GM10266 (cell line): ENCODE measurements around the gene MYH14.

ENCODE experiments used
- DNase-seq: peaks from one replicate; pipeline ENCODE4 v3.0.0; 2012; ENCODE audit errors: extremely low spot score
- TF ChIP-seq, protein P1 (sequence below): IDR thresholded peaks from 2 replicates; pipeline ENCODE4 v1.5.1; 2012; ENCODE audit warnings: mild to moderate bottlenecking, low read depth; ENCODE audit not compliant: control insufficient read depth, insufficient read depth; ENCODE audit errors: missing control alignments

Gene MYH14

DNA sequence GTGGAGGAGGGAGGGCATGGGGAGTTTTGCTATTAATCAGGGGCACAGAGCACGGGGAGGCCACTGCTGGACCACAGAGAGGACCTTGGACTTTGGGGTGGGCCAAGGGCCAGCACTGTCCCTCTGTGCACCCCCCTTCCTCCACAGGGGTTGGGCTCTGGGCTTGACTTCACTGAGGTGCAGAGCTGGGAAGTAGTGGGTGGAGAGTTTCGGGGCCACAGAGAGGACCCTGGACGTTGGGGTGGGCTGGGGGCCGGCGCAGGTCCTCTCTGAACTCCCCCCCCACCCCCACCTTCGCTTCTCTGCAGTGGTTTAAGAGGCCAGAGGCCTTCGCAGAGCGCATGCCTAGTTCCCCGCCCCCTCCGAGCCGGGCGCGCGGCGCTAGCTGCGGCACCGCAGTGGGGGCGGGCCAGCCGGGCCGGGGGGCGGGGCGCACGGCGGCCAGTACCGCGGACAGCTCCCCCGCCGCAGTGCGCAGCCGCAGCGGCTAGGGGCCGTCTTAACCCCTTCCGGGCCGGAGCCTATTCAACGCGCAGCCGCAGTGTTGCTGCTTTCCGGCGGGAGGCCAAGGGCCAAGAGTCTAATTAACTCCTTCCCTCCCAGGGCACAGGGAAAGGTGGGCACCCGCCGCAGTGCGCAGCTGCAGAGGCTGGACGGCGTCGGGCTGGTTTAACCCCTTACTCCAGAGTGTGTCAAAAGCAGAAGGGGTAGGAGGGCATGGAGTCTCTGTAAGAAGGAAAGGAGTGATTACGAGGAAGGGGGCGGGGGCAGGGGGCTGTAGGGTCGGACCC lies 122.1 kb downstream of the MYH14 start:
- peak; percentile 98 for DNase-seq
- TF ChIP-seq, protein P1, sequence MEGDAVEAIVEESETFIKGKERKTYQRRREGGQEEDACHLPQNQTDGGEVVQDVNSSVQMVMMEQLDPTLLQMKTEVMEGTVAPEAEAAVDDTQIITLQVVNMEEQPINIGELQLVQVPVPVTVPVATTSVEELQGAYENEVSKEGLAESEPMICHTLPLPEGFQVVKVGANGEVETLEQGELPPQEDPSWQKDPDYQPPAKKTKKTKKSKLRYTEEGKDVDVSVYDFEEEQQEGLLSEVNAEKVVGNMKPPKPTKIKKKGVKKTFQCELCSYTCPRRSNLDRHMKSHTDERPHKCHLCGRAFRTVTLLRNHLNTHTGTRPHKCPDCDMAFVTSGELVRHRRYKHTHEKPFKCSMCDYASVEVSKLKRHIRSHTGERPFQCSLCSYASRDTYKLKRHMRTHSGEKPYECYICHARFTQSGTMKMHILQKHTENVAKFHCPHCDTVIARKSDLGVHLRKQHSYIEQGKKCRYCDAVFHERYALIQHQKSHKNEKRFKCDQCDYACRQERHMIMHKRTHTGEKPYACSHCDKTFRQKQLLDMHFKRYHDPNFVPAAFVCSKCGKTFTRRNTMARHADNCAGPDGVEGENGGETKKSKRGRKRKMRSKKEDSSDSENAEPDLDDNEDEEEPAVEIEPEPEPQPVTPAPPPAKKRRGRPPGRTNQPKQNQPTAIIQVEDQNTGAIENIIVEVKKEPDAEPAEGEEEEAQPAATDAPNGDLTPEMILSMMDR, result no peak

DNA sequence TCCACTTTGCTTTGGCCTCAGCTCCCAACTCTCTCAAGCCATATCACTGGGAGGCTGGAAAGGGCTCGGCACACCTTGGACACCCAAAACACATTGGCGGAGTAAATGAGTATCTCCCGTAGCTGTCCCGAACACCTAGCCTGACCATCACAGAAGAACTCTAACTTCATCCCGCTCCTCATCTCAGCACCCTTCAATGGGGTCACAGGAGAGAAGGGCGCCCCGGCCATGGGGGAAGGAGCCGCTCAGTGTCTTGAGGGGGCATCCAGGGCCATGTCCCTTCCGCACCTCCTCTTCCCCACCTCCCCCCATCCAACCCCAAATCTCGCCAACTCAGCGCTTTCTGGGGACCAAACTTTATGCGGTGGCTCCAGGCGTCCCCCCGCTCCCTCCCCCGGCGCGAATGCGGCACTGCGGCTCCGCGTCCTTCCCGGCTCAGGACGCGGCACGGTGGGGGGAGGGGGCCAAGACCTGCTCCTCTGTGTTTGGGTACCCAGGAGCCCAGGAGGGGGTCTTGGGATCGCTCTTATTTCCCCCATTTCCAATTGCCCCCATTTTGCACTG lies 122.8 kb downstream of the MYH14 start:
- DNase-seq, result no peak
- TF ChIP-seq, protein P1, result no peak

DNA sequence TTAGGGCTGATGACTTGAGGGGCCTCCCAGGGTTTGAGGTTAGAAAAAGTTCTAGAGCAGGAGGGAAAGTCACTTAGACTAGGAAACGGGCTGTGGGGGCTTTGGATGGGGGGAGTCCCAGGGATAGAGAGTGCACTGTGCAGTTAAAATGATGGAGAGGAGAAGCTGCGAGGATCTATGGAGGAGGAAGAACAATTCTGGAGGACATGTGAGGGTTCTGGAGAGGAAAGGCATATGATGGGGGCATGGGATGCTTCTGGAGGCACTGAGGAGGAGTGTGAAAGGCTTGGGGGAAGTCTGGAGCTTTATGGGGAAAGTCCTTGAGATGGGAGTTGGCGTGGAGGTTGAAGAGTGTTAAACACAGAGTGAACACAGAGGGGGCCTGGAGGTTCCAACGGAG lies 123.6 kb downstream of the MYH14 start:
- TF ChIP-seq, protein P1, result no peak
- DNase-seq, result peak; percentile 14

DNA sequence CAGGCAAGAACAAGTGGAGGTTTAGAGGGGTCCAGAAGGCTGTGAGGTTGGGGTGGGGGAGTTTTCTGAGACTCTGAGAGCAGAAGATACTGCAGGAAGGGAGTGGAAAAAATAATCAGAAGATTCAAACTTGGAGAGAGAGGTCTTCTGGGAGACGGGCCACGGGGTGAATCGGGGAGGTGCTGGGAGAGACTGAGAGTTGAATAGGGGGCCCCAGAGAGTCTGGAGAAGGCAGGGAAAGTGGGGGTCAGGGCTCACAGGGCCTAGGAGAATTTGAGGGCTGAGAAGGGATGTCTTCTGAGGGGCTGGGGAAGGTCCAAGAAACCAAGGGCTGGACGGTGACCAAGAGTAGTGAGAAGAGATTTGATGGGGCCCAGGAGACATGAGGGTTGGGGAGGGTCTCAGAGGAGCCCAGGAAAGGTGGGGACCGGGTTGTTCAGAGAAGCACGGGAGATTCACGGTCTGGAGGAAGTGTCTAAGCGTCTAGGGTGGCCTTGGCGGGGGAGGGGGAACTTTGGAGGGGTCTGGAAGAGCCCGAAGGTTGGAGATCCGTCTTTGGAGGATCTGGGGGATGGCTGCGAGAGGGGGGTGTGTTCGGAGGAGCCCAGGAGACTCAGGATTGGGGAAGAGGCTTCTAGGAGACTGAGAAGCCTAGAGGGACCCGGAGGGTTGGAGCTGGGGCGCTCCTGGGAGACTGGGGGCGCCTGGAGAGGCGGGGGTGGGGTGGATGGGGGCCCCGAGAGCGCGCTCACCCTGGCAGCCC lies 124.2 kb downstream of the MYH14 start:
- peak; percentile 14 for DNase-seq
- TF ChIP-seq, protein P1, result no peak

DNA sequence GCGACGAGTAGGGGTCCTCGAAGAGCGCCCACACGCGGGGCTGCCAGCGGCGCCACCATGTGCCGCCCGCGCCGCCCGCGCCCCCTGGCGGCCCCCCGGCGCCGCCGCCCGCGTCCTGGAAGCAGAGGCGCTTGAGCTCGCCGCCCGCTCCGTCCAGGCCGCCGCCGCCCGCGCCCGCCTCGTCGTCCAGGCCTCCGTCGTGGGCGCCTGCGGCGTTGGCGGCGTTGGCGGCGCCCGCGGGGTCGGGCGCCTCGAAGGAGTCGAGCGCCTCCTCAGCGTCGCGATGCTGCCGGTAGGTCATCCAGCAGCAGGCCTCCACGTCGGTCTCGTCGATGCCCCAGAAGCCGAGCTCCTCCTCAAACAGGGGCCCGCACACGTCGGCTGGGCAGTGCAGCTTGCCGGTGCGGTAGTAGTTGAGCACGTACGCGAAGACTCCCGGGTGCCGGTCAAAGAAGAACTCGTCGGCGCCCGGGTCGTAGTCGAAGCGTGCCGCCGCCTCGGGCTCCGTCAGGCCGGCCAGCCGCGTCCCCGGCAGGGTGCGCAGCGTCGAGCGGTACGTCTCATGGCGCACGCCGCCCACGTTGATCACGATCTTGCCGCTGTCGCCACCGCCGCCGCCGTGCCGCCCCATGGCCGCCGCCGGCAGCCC lies 124.9 kb downstream of the MYH14 start:
- TF ChIP-seq, protein P1, result peak; percentile 52
- DNase-seq, result peak; percentile 58

DNA sequence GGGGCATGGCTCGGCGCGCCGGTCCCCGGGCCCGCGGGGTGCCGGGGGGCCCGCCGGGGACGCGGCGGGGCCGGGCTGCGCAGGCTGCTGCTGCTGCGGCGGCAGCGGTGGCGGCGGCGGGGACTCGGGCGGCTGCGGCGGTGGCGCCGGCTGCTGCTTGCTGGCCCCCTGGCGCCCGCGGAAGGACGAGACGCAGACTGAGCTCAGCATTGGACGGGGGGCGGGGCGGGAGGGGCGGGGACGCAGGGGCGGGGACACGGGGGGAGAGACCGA lies 125.4 kb downstream of the MYH14 start:
- DNase-seq, result no peak
- TF ChIP-seq, protein P1, result peak; percentile 38
